ENCODE data around the gene ARHGEF26.

GRCh38 chr3:154275965-154276364 is 154.8 kb downstream of the ARHGEF26 start:
- TF ChIP-seq RARB (CRISPR knock-in tag; IDR thresholded peaks at IDR 0.05) (no peak), PATZ1 (CRISPR knock-in tag; IDR thresholded peaks at IDR 0.05; ENCODE audit: borderline replicate concordance) (no peak), SNAI2 (CRISPR knock-in tag; IDR thresholded peaks at IDR 0.05) (no peak), ZNF8 (CRISPR knock-in tag; IDR thresholded peaks at IDR 0.05) (no peak), GLIS3 (CRISPR knock-in tag; IDR thresholded peaks at IDR 0.05) (no peak), BACH2 (CRISPR knock-in tag; IDR thresholded peaks at IDR 0.05; ENCODE audit: borderline replicate concordance) (no peak), ISL1 (CRISPR knock-in tag; IDR thresholded peaks at IDR 0.05) (no peak), TCF4 (CRISPR knock-in tag; IDR thresholded peaks at IDR 0.05; ENCODE audit: borderline replicate concordance) (no peak), POU6F1 (CRISPR knock-in tag; IDR thresholded peaks at IDR 0.05; ENCODE audit: borderline replicate concordance, low read depth) (no peak)
- TF ChIP-seq, protein P1, sequence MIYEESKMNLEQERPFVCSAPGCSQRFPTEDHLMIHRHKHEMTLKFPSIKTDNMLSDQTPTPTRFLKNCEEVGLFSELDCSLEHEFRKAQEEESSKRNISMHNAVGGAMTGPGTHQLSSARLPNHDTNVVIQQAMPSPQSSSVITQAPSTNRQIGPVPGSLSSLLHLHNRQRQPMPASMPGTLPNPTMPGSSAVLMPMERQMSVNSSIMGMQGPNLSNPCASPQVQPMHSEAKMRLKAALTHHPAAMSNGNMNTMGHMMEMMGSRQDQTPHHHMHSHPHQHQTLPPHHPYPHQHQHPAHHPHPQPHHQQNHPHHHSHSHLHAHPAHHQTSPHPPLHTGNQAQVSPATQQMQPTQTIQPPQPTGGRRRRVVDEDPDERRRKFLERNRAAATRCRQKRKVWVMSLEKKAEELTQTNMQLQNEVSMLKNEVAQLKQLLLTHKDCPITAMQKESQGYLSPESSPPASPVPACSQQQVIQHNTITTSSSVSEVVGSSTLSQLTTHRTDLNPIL (CRISPR knock-in tag; IDR thresholded peaks at IDR 0.05; ENCODE audit: low read depth) = no peak
